ENCODE results near the gene RBM8A. TPM values are rescaled to one million over a fixed set of nuclear protein-coding genes. Genes with fewer than 3 reads are reported as not detected.
"Not testable (repeated sequence)": the region's sequence is repeated elsewhere in the genome, so short reads cannot be mapped to it uniquely, and the experiment has no call there.

The RBM8A gene
- total and polyA plus RNA-seq, 2 donors: 51.3 to 107 TPM

DNA sequence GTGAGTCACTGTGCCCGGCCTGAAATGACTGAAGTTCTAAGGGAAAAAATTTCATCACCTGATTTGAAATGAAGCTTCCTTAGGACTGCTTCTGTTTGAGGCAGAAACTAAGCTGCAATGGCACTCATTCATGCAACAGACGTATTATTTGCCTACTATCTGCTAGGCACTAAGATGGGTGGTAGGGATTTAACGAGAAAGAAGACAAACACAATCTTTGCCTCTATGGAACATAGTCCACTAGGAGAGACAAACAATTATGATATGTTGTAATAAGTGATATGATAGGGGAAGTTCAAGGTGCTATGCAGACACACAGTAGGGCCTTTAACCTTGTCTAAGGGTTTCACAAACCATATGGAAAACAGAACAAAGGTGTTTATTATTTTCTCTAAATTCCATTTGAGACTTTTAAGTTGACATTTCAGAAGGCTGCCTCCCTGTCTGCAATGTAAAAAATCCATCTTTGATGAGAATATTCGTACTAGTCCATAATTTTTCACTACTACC, 19.2 kb upstream of the RBM8A start:
- no peak for DNase-seq (ENCODE audit: extremely low spot score)
- WGBS: 93% methylated on average over 4 of the region's 4 CpGs
- H3K27ac ChIP-seq (ENCODE audit: low read depth): no peak overlapping the region
- no peak overlapping the region for H3K4me3 ChIP-seq (ENCODE audit: low read depth, low read length)
- no peaks in the 10 kb centered on the region for H3K4me1 ChIP-seq (ENCODE audit: insufficient read depth)
- no peaks in the 10 kb centered on the region for H3K36me3 ChIP-seq (ENCODE audit: insufficient read depth)

DNA sequence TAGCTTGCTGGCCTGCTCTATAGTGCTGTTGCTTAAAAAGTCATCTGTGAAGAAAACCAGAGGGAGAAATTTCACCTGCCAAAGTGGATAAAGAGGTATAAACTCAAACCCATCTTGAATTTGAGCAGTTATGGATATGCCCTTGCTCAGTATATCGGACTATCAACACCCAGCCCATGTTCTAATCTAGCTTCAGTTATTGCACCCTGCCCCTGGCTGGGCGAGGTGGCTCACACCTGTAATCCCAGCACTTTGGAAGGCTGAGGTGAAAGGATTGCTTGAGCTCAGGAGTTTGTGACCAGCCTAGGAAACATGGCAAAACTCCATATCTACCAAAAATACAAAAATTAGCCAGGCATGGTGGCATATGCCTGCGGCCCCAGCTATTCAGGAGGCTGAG, 17.2 kb upstream of the RBM8A start:
- H3K36me3 ChIP-seq (ENCODE audit: insufficient read depth): no peaks in the 10 kb centered on the region
- no peaks in the 10 kb centered on the region for H3K4me1 ChIP-seq (ENCODE audit: insufficient read depth)
- no peak overlapping the region for H3K4me3 ChIP-seq (ENCODE audit: low read depth, low read length)
- DNase-seq (ENCODE audit: extremely low spot score): no peak
- no peak overlapping the region for H3K27ac ChIP-seq (ENCODE audit: low read depth)
- WGBS: 78% methylated on average over 3 of the region's 3 CpGs

DNA sequence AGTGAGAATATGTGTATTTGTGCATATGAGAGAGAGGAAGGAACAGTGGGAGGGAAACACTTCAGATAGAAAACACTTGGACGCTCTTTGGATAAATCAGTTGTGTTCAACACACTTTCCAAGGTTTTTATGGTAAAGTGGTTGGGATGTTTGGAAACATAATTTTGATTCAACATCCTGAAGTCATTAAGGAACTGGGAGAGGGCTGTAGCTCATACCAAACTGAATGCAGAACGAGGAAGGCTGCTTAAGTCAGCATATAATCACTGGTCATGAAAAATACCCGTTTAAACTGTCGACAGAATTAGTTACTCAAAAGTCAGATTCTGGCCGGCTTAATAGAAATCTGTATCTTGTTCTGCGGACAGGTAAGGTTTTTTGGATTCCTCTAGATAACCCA, 15.6 kb upstream of the RBM8A start:
- H3K4me1 ChIP-seq (ENCODE audit: insufficient read depth): no peaks in the 10 kb centered on the region
- DNase-seq (ENCODE audit: extremely low spot score): no peak
- no peak overlapping the region for H3K27ac ChIP-seq (ENCODE audit: low read depth)
- WGBS: 83% methylated on average over 6 of the region's 6 CpGs
- H3K4me3 ChIP-seq (ENCODE audit: low read depth, low read length): no peak overlapping the region
- H3K36me3 ChIP-seq (ENCODE audit: insufficient read depth): no peaks in the 10 kb centered on the region

DNA sequence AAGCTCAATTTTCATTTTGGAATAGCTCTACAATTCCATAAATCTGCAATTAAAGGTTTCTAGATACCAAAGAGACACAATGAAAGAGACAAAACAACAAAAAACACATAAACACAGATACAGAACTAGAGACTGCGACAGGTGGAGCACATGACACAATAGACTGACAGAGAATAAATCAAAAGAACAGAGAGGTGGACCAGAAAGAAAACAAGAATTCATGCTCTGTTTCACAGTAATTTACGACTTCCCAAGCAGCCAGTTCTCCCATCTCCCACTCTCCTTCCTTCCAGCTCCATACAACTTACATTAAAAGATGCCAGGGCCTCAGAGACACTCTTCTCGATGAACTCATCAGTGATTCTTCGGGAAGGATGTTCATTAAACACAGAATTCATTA, 15.1 kb upstream of the RBM8A start:
- 81% methylated on average over 4 of the region's 4 CpGs for WGBS
- H3K4me3 ChIP-seq (ENCODE audit: low read depth, low read length): no peak overlapping the region
- no peak overlapping the region for H3K27ac ChIP-seq (ENCODE audit: low read depth)
- H3K36me3 ChIP-seq (ENCODE audit: insufficient read depth): no peaks in the 10 kb centered on the region
- no peaks in the 10 kb centered on the region for H3K4me1 ChIP-seq (ENCODE audit: insufficient read depth)
- DNase-seq (ENCODE audit: extremely low spot score): no peak

GRCh38 chr1:145937436-145937835, 10.2 kb upstream of the RBM8A start:
- 84% methylated on average over 1 of the region's 1 CpG for WGBS
- Histone ChIP-seq H3K36me3 (ENCODE audit: insufficient read depth) (peaks cover 2% of the 10 kb centered on the region), H3K4me3 (ENCODE audit: low read depth, low read length) (no peak overlapping the region), H3K27ac (ENCODE audit: low read depth) (no peak overlapping the region), H3K4me1 (ENCODE audit: insufficient read depth) (no peaks in the 10 kb centered on the region)
- DNase-seq (ENCODE audit: extremely low spot score): no peak

DNA sequence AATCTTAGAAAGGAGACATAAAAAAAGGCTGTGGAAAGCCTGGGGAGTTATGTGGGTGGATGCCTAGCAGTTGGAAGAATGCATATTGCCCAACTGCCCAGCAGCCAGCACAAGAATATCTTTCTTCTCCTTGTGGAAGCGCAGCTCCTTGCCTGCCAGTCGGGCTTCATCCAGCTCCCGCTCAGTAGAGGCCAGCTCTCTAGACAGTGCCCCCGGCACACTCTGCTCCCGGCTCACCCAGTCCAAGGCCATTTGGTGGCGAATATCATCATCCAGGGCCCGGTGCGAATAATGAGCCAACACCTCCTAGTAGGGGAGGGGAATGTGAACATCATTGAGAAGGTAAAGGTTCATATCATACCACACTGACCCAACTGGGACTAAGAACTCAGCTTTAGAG, 9.0 kb upstream of the RBM8A start:
- Histone ChIP-seq H3K4me3 (ENCODE audit: low read depth, low read length) (no peak overlapping the region), H3K36me3 (ENCODE audit: insufficient read depth) (peaks cover 2% of the 10 kb centered on the region), H3K27ac (ENCODE audit: low read depth) (no peak overlapping the region), H3K4me1 (ENCODE audit: insufficient read depth) (no peaks in the 10 kb centered on the region)
- no peak for DNase-seq (ENCODE audit: extremely low spot score)
- WGBS: 88% methylated on average over 8 of the region's 8 CpGs

- no peak for DNase-seq (ENCODE audit: extremely low spot score)
- no peak overlapping the region for H3K27ac ChIP-seq (ENCODE audit: low read depth)
- H3K4me3 ChIP-seq (ENCODE audit: low read depth, low read length): no peak overlapping the region
- peaks cover 2% of the 10 kb centered on the region for H3K36me3 ChIP-seq (ENCODE audit: insufficient read depth)
- H3K4me1 ChIP-seq (ENCODE audit: insufficient read depth): no peaks in the 10 kb centered on the region
Measured at GRCh38 chr1:145935708-145936107, 8.4 kb upstream of the RBM8A start.

DNA sequence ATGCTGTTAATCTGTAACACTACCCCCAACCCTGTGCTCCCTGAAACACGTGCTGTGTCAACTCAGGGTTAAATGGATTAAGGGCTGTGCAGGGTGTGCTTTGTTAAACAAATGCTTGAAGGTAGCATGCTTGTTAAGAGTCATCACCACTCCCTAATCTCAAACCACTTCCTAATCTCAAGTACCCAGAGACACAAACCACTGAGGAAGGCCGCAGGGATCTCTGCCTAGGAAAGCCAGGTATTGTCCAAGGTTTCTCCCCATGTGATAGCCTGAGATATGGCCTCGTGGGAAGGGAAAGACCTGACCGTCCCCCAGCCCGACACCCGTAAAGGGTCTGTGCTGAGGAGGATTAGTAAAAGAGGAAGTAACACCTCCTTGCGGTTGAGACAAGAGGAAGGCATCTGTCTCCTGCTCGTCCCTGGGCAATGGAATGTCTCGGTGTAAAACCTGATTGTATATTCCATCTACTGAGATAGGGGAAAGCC, 5.3 kb upstream of the RBM8A start:
- DNase-seq (ENCODE audit: extremely low spot score); H3K36me3 ChIP-seq (ENCODE audit: insufficient read depth); H3K4me3 ChIP-seq (ENCODE audit: low read depth, low read length); H3K4me1 ChIP-seq (ENCODE audit: insufficient read depth); H3K27ac ChIP-seq (ENCODE audit: low read depth): not testable (repeated sequence)
- WGBS: 44% methylated on average over 9 of the region's 9 CpGs

GRCh38 chr1:145927916-145928643, 796 bp upstream of the RBM8A start:
- 64% methylated on average over 20 of the region's 20 CpGs for WGBS
- H3K36me3 ChIP-seq (ENCODE audit: insufficient read depth): peaks cover 4% of the 10 kb centered on the region
- no peak for DNase-seq (ENCODE audit: extremely low spot score)

GRCh38 chr1:145926686-145927062, 610 bp downstream of the RBM8A start:
- Histone ChIP-seq H3K4me1 (ENCODE audit: insufficient read depth) (no peaks in the 10 kb centered on the region), H3K4me3 (ENCODE audit: low read depth, low read length) (peak overlapping the region; percentile 56), H3K36me3 (ENCODE audit: insufficient read depth) (peaks cover 4% of the 10 kb centered on the region), H3K27ac (ENCODE audit: low read depth) (peak overlapping the region; percentile 79)
- 5% methylated on average over 19 of the region's 19 CpGs for WGBS
- no peak for DNase-seq (ENCODE audit: extremely low spot score)

More at GRCh38 chr1:145927916-145928643, 796 bp upstream of the RBM8A start:
- Histone ChIP-seq H3K27ac (ENCODE audit: low read depth) (peak overlapping the region; percentile 87), H3K4me1 (ENCODE audit: insufficient read depth) (no peaks in the 10 kb centered on the region), H3K4me3 (ENCODE audit: low read depth, low read length) (peak overlapping the region; percentile 56)

- H3K4me3 ChIP-seq (ENCODE audit: low read depth, low read length): no peak overlapping the region
- H3K27ac ChIP-seq (ENCODE audit: low read depth): no peak overlapping the region
- no peak for DNase-seq (ENCODE audit: extremely low spot score)
- H3K4me1 ChIP-seq (ENCODE audit: insufficient read depth): peaks cover 4% of the 10 kb centered on the region
- 66% methylated on average over 2 of the region's 2 CpGs for WGBS
- peaks cover 2% of the 10 kb centered on the region for H3K36me3 ChIP-seq (ENCODE audit: insufficient read depth)
Measured at GRCh38 chr1:145922266-145922665, 5.0 kb downstream of the RBM8A start.

- not testable (repeated sequence) for H3K27ac ChIP-seq (ENCODE audit: low read depth); H3K4me3 ChIP-seq (ENCODE audit: low read depth, low read length); DNase-seq (ENCODE audit: extremely low spot score); H3K4me1 ChIP-seq (ENCODE audit: insufficient read depth); H3K36me3 ChIP-seq (ENCODE audit: insufficient read depth)
- WGBS: 91% methylated on average over 2 of the region's 4 CpGs
Measured at GRCh38 chr1:145920297-145920696, 7.0 kb downstream of the RBM8A start.

DNA sequence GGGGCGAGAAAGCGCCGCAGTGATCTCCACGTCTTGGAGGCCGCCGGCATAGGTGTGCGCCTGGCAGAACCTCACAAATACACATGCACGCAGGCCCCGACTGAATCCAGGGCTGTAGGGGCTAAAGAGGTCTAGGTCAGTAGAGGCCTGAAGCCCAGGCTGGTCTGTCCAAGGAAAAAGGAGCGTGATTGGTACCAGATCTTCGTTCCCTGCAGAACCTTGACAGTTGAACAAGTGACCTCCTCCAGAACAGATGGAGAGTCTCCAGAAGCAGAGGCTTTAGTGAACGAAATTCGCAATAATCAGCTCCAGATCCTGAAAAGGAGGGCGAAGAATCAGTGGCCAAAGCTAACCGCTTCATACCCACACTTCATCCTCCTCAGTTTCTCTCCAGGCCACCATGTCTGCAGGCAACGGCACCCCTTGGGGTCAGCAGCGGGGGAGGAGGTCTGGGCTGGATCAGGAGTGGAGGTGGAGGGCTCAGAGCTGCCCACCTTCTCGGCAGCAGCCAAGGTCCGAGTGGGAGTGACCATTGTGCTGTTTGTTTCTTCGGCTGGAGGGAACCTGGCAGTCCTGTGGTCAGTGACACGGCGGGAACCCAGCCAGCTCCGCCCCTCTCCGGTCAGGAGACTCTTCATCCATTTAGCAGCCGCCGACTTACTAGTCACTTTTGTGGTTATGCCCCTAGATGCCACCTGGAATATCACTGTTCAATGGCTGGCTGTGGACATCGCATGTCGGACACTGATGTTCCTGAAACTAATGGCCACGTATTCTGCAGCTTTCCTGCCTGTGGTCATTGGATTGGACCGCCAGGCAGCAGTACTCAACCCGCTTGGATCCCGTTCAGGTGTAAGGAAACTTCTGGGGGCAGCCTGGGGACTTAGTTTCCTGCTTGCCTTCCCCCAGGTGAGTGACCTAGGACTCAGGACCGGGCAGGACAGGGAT, 8.0 kb downstream of the RBM8A start:
- peak overlapping the region; percentile 78 for H3K4me3 ChIP-seq (ENCODE audit: low read depth, low read length)
- H3K4me1 ChIP-seq (ENCODE audit: insufficient read depth): peaks cover 4% of the 10 kb centered on the region
- WGBS: 8% methylated on average over 33 of the region's 33 CpGs
- peak overlapping the region; percentile 64 for H3K27ac ChIP-seq (ENCODE audit: low read depth)
- H3K36me3 ChIP-seq (ENCODE audit: insufficient read depth): peaks cover 4% of the 10 kb centered on the region
- DNase-seq (ENCODE audit: extremely low spot score): no peak
